DND-41 (cell line): ENCODE measurements around the gene FAM241B.

Experiments used
- EZH2 ChIP-seq: IDR thresholded peaks from 3 replicates; pipeline ENCODE4 v1.6.1; 2012; ENCODE audit warnings: borderline replicate concordance, low read depth, mild to moderate bottlenecking, moderate library complexity, low read length, inconsistent platforms; ENCODE audit not compliant: severe bottlenecking
- TF ChIP-seq, protein P1 (sequence below): IDR thresholded peaks from 2 replicates; pipeline ENCODE4 v1.5.1; 2012; ENCODE audit warnings: borderline replicate concordance, low read length, moderate library complexity, mild to moderate bottlenecking; ENCODE audit not compliant: poor library complexity, severe bottlenecking; ENCODE audit errors: extremely low read depth

GRCh38 chr10:69679736-69680135 lies 49.7 kb downstream of the FAM241B start:
- no peak for TF ChIP-seq EZH2
- TF ChIP-seq, protein P1, sequence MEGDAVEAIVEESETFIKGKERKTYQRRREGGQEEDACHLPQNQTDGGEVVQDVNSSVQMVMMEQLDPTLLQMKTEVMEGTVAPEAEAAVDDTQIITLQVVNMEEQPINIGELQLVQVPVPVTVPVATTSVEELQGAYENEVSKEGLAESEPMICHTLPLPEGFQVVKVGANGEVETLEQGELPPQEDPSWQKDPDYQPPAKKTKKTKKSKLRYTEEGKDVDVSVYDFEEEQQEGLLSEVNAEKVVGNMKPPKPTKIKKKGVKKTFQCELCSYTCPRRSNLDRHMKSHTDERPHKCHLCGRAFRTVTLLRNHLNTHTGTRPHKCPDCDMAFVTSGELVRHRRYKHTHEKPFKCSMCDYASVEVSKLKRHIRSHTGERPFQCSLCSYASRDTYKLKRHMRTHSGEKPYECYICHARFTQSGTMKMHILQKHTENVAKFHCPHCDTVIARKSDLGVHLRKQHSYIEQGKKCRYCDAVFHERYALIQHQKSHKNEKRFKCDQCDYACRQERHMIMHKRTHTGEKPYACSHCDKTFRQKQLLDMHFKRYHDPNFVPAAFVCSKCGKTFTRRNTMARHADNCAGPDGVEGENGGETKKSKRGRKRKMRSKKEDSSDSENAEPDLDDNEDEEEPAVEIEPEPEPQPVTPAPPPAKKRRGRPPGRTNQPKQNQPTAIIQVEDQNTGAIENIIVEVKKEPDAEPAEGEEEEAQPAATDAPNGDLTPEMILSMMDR: no peak
